Gastroesophageal sphincter (tissue), 3 donors: ENCODE measurements around the gene CD72.

Experiments used
- CTCF ChIP-seq, 4 experiments: fragments of 200-600 bp in 2 of 4; fragments of 450-650 bp in 2 of 4; sonication (generic) in 1 of 4; IDR thresholded peaks; one replicate each; pipeline ENCODE4 v1.5.1; 2017 to 2019; ENCODE audit warnings: antibody characterized with exemption in 4 of 4, mild to moderate bottlenecking in 2 of 4, moderate library complexity in 2 of 4
- EP300 ChIP-seq: sonication (generic); formaldehyde crosslinking; IDR thresholded peaks from one replicate; pipeline ENCODE4 v1.6.1; 2017; ENCODE audit warnings: antibody characterized with exemption, mild to moderate bottlenecking
- POLR2A ChIP-seq, 2 donors: fragments of 450-650 bp; IDR thresholded peaks; one replicate each; pipeline ENCODE4 v1.6.1; 2017; ENCODE audit warnings: antibody characterized with exemption in 2 of 2, mild to moderate bottlenecking in 2 of 2, moderate library complexity in 1 of 2

GRCh38 chr9:35628389-35628991, 10.3 kb upstream of the CD72 start:
- TF ChIP-seq CTCF (IDR thresholded peaks at IDR 0.05) = no peak
- no peak for TF ChIP-seq POLR2A (IDR thresholded peaks at IDR 0.05)
- TF ChIP-seq EP300 = no peak
